Fibroblast of lung (primary cell): Measurements from ENCODE around the gene SYNE1. TPM values are rescaled to one million over a fixed set of nuclear protein-coding genes. Genes with fewer than 3 reads are reported as not detected.

Experiments
- DNase-seq, 2 donors: peaks; one replicate each; pipeline versions ENCODE4 v3.0.0 to v3.0.0-alpha.2; 2010; ENCODE audit warnings: low read depth in 2 of 2
- H2AFZ ChIP-seq: 2 replicates; pipeline ENCODE4 v1.5.1; 2012; ENCODE audit warnings: low read length, control low read depth, inconsistent platforms
- H3K27ac ChIP-seq: 2 replicates; pipeline ENCODE4 v1.5.1; 2011; ENCODE audit warnings: low read length, control low read depth; ENCODE audit not compliant: insufficient read depth
- H3K27me3 ChIP-seq: 2 replicates; pipeline ENCODE4 v1.5.1; 2011; ENCODE audit warnings: mild to moderate bottlenecking, low read length; ENCODE audit not compliant: control insufficient read depth, insufficient read depth
- H3K36me3 ChIP-seq: 2 replicates; pipeline ENCODE4 v1.5.1; 2011; ENCODE audit warnings: low read length; ENCODE audit not compliant: control insufficient read depth, insufficient read depth
- H3K4me1 ChIP-seq: 2 replicates; pipeline ENCODE4 v1.5.1; 2011; ENCODE audit warnings: low read length; ENCODE audit not compliant: control insufficient read depth, insufficient read depth; ENCODE audit errors: extremely low read depth
- H3K4me2 ChIP-seq: 2 replicates; pipeline ENCODE4 v1.5.1; 2011; ENCODE audit warnings: low read length, control low read depth; ENCODE audit not compliant: insufficient read depth; ENCODE audit errors: extremely low read depth
- H3K4me3 ChIP-seq, 4 experiments: fragments of 200-600 bp in 1 of 4; sonication (generic) in 1 of 4; replicated peaks in 1 of 4; 2 replicates each; pipeline ENCODE4 v1.5.1; 2011 to 2016; ENCODE audit warnings: low read length in 4 of 4, low read depth in 3 of 4, mild to moderate bottlenecking in 3 of 4, control low read depth in 2 of 4, inconsistent platforms in 1 of 4, mixed read lengths in 1 of 4; ENCODE audit not compliant: insufficient read depth in 1 of 4; ENCODE audit errors: control extremely low read depth in 1 of 4
- H3K79me2 ChIP-seq: 2 replicates; pipeline ENCODE4 v1.5.1; 2012; ENCODE audit warnings: mild to moderate bottlenecking, low read length, inconsistent platforms; ENCODE audit not compliant: control insufficient read depth, insufficient read depth
- H3K9ac ChIP-seq: 2 replicates; pipeline ENCODE4 v1.5.1; 2011; ENCODE audit warnings: mild to moderate bottlenecking, low read length, control low read depth; ENCODE audit not compliant: insufficient read depth
- H3K9me3 ChIP-seq: 2 replicates; pipeline ENCODE4 v1.5.1; 2012; ENCODE audit warnings: low read depth, low read length; ENCODE audit not compliant: control insufficient read depth, insufficient read depth
- H4K20me1 ChIP-seq: 2 replicates; pipeline ENCODE4 v1.5.1; 2011; ENCODE audit warnings: low read length; ENCODE audit not compliant: control insufficient read depth, insufficient read depth; ENCODE audit errors: extremely low read depth
- CTCF ChIP-seq, 2 donors: IDR thresholded peaks in 1 of 2; conservative IDR thresholded peaks in 1 of 2; 1 replicate in 1 of 2; 2 replicates in 1 of 2; pipeline ENCODE4 v1.5.1; 2011 to 2012; ENCODE audit warnings: low read length in 2 of 2, control low read depth in 1 of 2, inconsistent platforms in 1 of 2, low read depth in 1 of 2, mild to moderate bottlenecking in 1 of 2
- EZH2 ChIP-seq: IDR thresholded peaks from 2 replicates; pipeline ENCODE4 v1.5.1; 2012; ENCODE audit warnings: low read length, control low read depth, mild to moderate bottlenecking; ENCODE audit errors: missing control alignments
- polyA plus RNA-seq, 2 donors: library from polyadenylated mRNA; depleted of rRNA in 1 of 2; stranded (reverse) in 1 of 2; unstranded in 1 of 2; fragments of >200 nt; gene quantifications; 2 replicates each; pipeline ENCODE4 v1.2.1, GENCODE V29; 2011 to 2012; ENCODE audit warnings: missing spikeins in 1 of 2
- total RNA-seq: library from RNA; depleted of rRNA; stranded (reverse); fragments of >200 nt; gene quantifications from 2 replicates; pipeline ENCODE4 v1.2.1, GENCODE V29; 2014

Gene SYNE1
- total and polyA plus RNA-seq, 2 donors (not counting 1 experiment from before 2014, with no cell fraction given) = 21.7 to 219 TPM

- H3K4me3 ChIP-seq = no peak overlapping the region
- H3K36me3 ChIP-seq = peaks cover 1% of the 10 kb centered on the region
- peak; percentile 34 to 78 for DNase-seq
- H3K4me1 ChIP-seq = peaks cover 2% of the 10 kb centered on the region
- H3K9me3 ChIP-seq = no peaks in the 10 kb centered on the region
- no peak overlapping the region for H3K4me2 ChIP-seq
- no peak for TF ChIP-seq EZH2
- TF ChIP-seq CTCF (conservative IDR thresholded peaks at IDR 0.05 in 1 of 2, IDR thresholded peaks at IDR 0.05 in 1 of 2; ENCODE audit: low read depth in 1 of 2, low read length in 2 of 2) = no peak
- no peaks in the 10 kb centered on the region for H3K79me2 ChIP-seq
- no peak overlapping the region for H2AFZ ChIP-seq
- no peak overlapping the region for H3K27ac ChIP-seq
- H3K27me3 ChIP-seq = no peaks in the 10 kb centered on the region
- H4K20me1 ChIP-seq = no peaks in the 10 kb centered on the region
- no peak overlapping the region for H3K9ac ChIP-seq
These were observed 366.7 kb downstream of the SYNE1 start for GRCh38 chr6:152270301-152270925.

DNA sequence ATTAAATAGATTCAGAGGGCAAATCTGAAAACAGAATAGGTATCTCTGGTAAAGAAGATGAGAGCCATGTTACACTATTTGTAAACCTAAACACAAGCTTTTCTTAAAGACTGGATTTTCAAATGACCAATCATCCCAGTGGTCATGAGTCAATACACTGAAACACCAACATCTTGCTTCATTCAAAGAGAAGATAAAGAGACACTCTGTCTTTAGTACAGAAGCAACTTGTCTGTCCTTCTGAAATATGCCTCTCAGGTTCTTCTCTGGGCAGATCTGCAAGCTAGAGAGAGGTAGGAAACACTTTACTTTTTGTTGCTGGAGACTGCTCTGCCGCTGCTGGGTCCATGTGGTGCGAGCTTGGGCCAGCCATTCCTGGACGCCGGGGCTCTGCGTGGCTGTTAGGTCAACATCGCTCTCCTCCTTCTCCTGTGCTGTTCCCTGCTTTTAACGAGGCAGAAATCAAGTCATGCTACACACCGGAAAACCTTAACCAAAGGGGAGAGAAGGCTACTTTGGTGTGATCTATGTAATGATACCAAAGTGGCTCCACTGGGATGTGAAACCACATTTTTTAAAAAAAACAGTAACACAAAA is 368.2 kb downstream of the SYNE1 start:
- Histone ChIP-seq H3K27ac (no peak overlapping the region), H3K79me2 (no peaks in the 10 kb centered on the region), H3K9me3 (no peaks in the 10 kb centered on the region), H3K27me3 (no peaks in the 10 kb centered on the region), H3K4me1 (peaks cover 2% of the 10 kb centered on the region), H2AFZ (no peak overlapping the region), H3K4me2 (no peak overlapping the region), H3K36me3 (peaks cover 1% of the 10 kb centered on the region), H3K4me3 (no peak overlapping the region), H3K9ac (no peak overlapping the region), H4K20me1 (no peaks in the 10 kb centered on the region)
- TF ChIP-seq EZH2 (no peak), CTCF (conservative IDR thresholded peaks at IDR 0.05 in 1 of 2, IDR thresholded peaks at IDR 0.05 in 1 of 2; ENCODE audit: low read depth in 1 of 2, low read length in 2 of 2) (no peak)
- peak in 1 of 2 donors; percentile 20 for DNase-seq

DNA sequence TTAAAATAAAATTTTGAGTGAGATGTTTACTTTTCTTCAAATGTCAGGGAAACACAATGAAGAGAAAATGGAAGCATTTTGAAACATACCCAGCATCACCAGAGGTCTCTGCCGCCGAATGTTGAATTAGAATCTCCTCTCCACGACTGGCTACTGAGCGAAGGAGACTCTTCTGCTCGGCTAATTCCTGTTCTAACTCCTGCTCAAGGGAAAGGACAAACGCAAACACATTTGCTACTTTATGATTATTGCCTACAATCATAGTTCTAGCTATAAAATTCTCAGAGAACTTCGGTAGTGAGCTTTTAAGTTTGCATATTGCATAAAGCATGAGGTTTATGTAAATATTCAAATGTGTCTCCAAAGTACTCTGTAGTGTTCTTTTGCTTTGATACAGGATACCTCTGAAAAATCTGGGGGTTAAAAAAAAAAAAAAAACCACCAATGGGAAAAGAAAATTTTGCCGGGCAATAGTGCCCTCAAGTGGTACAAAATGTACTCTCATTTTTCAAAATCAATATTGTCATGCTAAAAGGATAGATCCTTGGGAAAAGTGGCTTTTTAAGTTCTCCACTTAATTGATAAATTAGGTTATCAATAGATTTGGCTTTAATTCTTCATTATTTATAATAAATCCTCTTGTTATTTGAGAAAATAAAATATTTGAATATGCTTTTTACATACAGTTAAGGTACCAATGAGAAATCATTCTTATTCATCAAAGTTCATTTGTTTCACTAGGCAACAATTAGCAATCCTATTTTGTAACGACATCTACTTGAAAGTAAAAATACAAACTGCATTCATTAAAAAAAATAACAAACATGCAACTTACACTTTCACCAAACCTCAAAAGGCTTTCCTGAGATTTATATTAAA is 369.0 kb downstream of the SYNE1 start:
- peaks cover 2% of the 10 kb centered on the region for H3K4me1 ChIP-seq
- peak in 1 of 2 donors; percentile 39 for DNase-seq
- H3K27ac ChIP-seq = no peak overlapping the region
- no peaks in the 10 kb centered on the region for H3K27me3 ChIP-seq
- H4K20me1 ChIP-seq = no peaks in the 10 kb centered on the region
- no peak for TF ChIP-seq EZH2
- peak; percentile 38 to 48 for TF ChIP-seq CTCF (conservative IDR thresholded peaks at IDR 0.05 in 1 of 2, IDR thresholded peaks at IDR 0.05 in 1 of 2; ENCODE audit: low read depth in 1 of 2, low read length in 2 of 2)
- H3K4me2 ChIP-seq = no peak overlapping the region
- H3K36me3 ChIP-seq = peaks cover 1% of the 10 kb centered on the region
- no peaks in the 10 kb centered on the region for H3K9me3 ChIP-seq
- no peak overlapping the region for H3K4me3 ChIP-seq
- no peaks in the 10 kb centered on the region for H3K79me2 ChIP-seq
- no peak overlapping the region for H2AFZ ChIP-seq
- H3K9ac ChIP-seq = no peak overlapping the region
